HCT116 (cell line): ENCODE results near the gene CCDC137. TPM values are rescaled to one million over a fixed set of nuclear protein-coding genes. Genes with fewer than 3 reads are reported as not detected.
A peak's percentile ranks its signal among the peaks of the same experiment; 100 is the strongest.

Experiments used
- ATAC-seq: fragments of 200-7000 bp; cut with Tn5 transposase; 2 replicates; pipeline ENCODE4 v1.9.1; 2020; ENCODE audit warnings: mild to moderate bottlenecking, moderate library complexity
- BruUV-seq: library from RNA; stranded (reverse); fragments of 400-500 nt; replicated peaks from 2 replicates; lab custom pipeline; 2021; lab: Mats Ljungman, UMichigan
- CTCF ChIA-PET: fragments of 300-600 bp; sonication (Branson Sonifier 250); formaldehyde crosslinking; loops from one replicate; lab custom pipeline; 2021; ENCODE audit warnings: antibody characterized with exemption; lab: Charles Lee
- POLR2A ChIA-PET: fragments of 300-600, 350-600 bp; sonication (Branson Sonifier 250); formaldehyde crosslinking; loops from one replicate; lab custom pipeline; 2021; ENCODE audit warnings: antibody characterized with exemption; lab: Charles Lee
- RAD21 ChIA-PET, 2 experiments: fragments of 300-600 bp; sonication (Branson Sonifier 250); formaldehyde crosslinking; loops; one replicate each; lab custom pipeline; 2023; ENCODE audit warnings: low total read pairs in 2 of 2; ENCODE audit not compliant: uncharacterized antibody in 2 of 2, unreplicated experiment in 2 of 2, low non-redundant PET in 1 of 2; lab: Charles Lee
- DNase-seq: peaks from one replicate; pipeline ENCODE4 v3.0.0-alpha.2; 2010; ENCODE audit warnings: low read depth, low spot score
- H2AFZ ChIP-seq: fragments of 200-600 bp; shearing (Covaris generic), sonication (generic); 2 replicates; pipeline ENCODE4 v1.6.1; 2017; ENCODE audit warnings: low read depth, mixed run types, mixed read lengths, antibody characterized with exemption, low read length; ENCODE audit not compliant: poor library complexity, severe bottlenecking
- H3K27ac ChIP-seq: 2 replicates; pipeline ENCODE4 v1.5.1; 2012; ENCODE audit warnings: low read depth, low read length
- H3K27me3 ChIP-seq: fragments of 200-600 bp; sonication (generic); 2 replicates; pipeline ENCODE4 v1.6.1; 2016; ENCODE audit warnings: mixed run types, low read length, mixed read lengths; ENCODE audit not compliant: insufficient read depth
- H3K36me3 ChIP-seq, 2 experiments: fragments of 200-500 bp in 1 of 2; fragments of 200-600 bp in 1 of 2; sonication (Bioruptor generic) in 1 of 2; sonication (generic) in 1 of 2; 2 replicates each; pipeline versions ENCODE4 v1.5.1 to v1.6.1; 2014 to 2016; ENCODE audit warnings: low read length in 2 of 2, inconsistent platforms in 1 of 2, mixed read lengths in 1 of 2, mixed run types in 1 of 2; ENCODE audit not compliant: insufficient read depth in 2 of 2, control insufficient read depth in 1 of 2
- H3K4me1 ChIP-seq, 2 experiments: fragments of 200-600 bp in 1 of 2; sonication (generic) in 1 of 2; 2 replicates each; pipeline versions ENCODE4 v1.5.1 to v1.6.1; 2012 to 2017; ENCODE audit warnings: low read length in 2 of 2, inconsistent platforms in 1 of 2, mild to moderate bottlenecking in 1 of 2, mixed read lengths in 1 of 2, mixed run types in 1 of 2, moderate library complexity in 1 of 2; ENCODE audit not compliant: insufficient read depth in 2 of 2, control insufficient read depth in 1 of 2
- H3K4me2 ChIP-seq: fragments of 200-600 bp; sonication (generic); 2 replicates; pipeline ENCODE4 v1.6.1; 2017; ENCODE audit warnings: mixed run types, low read length, mixed read lengths
- H3K4me3 ChIP-seq, 2 experiments: fragments of 200-600 bp in 1 of 2; sonication (generic) in 1 of 2; replicated peaks in 1 of 2; 2 replicates each; pipeline ENCODE4 v1.5.1; 2011 to 2016; ENCODE audit warnings: low read length in 2 of 2, control low read depth in 1 of 2, low read depth in 1 of 2, mild to moderate bottlenecking in 1 of 2, mixed read lengths in 1 of 2, mixed run types in 1 of 2
- H3K79me2 ChIP-seq: fragments of 200-600 bp; sonication (generic); 2 replicates; pipeline ENCODE4 v1.6.1; 2017; ENCODE audit warnings: mild to moderate bottlenecking, mixed run types, low read length, moderate library complexity, mixed read lengths; ENCODE audit not compliant: insufficient read depth
- H3K9ac ChIP-seq: fragments of 200-600 bp; sonication (generic); 2 replicates; pipeline ENCODE4 v1.6.1; 2016; ENCODE audit warnings: low read length, mixed read lengths
- H3K9me2 ChIP-seq: fragments of 200-600 bp; sonication (generic), shearing (Covaris generic); 2 replicates; pipeline ENCODE4 v1.6.1; 2017; ENCODE audit warnings: mixed run types, mild to moderate bottlenecking, moderate library complexity; ENCODE audit not compliant: insufficient read depth
- H3K9me3 ChIP-seq, 2 experiments: fragments of 200-500 bp in 1 of 2; fragments of 200-600 bp in 1 of 2; sonication (Bioruptor generic) in 1 of 2; sonication (generic) in 1 of 2; 2 replicates each; pipeline ENCODE4 v1.6.1; 2014 to 2017; ENCODE audit warnings: low read length in 2 of 2, mixed read lengths in 2 of 2, inconsistent platforms in 1 of 2, low read depth in 1 of 2, mild to moderate bottlenecking in 1 of 2, mixed run types in 1 of 2, moderate library complexity in 1 of 2; ENCODE audit not compliant: control insufficient read depth in 1 of 2, insufficient read depth in 1 of 2
- H4K20me1 ChIP-seq: fragments of 200-600 bp; sonication (generic), shearing (Covaris generic); 2 replicates; pipeline ENCODE4 v1.6.1; 2017; ENCODE audit warnings: mixed run types, mild to moderate bottlenecking, moderate library complexity; ENCODE audit not compliant: insufficient read depth
- CBX3 ChIP-seq: IDR thresholded peaks from 2 replicates; pipeline ENCODE4 v1.6.1; 2012; ENCODE audit warnings: low read depth
- EGR1 ChIP-seq: IDR thresholded peaks from 2 replicates; pipeline ENCODE4 v1.6.1; 2012; ENCODE audit warnings: low read depth
- EZH2 ChIP-seq: fragments of 200-600 bp; sonication (generic); IDR thresholded peaks from 2 replicates; pipeline ENCODE4 v1.6.1; 2017; ENCODE audit warnings: antibody characterized with exemption, mixed run types
- FOSL1 ChIP-seq: IDR thresholded peaks from 2 replicates; pipeline ENCODE4 v1.6.1; 2012; ENCODE audit warnings: low read depth
- JUND ChIP-seq: IDR thresholded peaks from 2 replicates; pipeline ENCODE4 v1.6.1; 2012
- SP1 ChIP-seq: IDR thresholded peaks from 2 replicates; pipeline ENCODE4 v1.6.1; 2012; ENCODE audit warnings: low read depth
- YY1 ChIP-seq: IDR thresholded peaks from 2 replicates; pipeline ENCODE4 v1.6.1; 2011; ENCODE audit warnings: low read length, low read depth, moderate library complexity, mild to moderate bottlenecking; ENCODE audit not compliant: insufficient replicate concordance; ENCODE audit errors: extremely low read depth
- intact Hi-C: fragments of 100-400 bp; cut with micrococcal nuclease; formaldehyde crosslinking; loops from 2 replicates; pipeline ENCODE4 v1.10.0; 2022
- total RNA-seq: library from RNA; stranded (reverse); gene quantifications from one replicate; pipeline ENCODE4 v1.2.1, GENCODE V29; 2021; ENCODE audit not compliant: unreplicated experiment
- TF ChIP-seq, protein P1 (sequence below): IDR thresholded peaks from 2 replicates; pipeline ENCODE4 v1.6.1; 2011; ENCODE audit warnings: mild to moderate bottlenecking, low read length, moderate library complexity; ENCODE audit not compliant: insufficient replicate concordance; ENCODE audit errors: extremely low read depth

The CCDC137 gene
- total RNA-seq, 1 experiment from 2014 or later = 77.5 TPM

DNA sequence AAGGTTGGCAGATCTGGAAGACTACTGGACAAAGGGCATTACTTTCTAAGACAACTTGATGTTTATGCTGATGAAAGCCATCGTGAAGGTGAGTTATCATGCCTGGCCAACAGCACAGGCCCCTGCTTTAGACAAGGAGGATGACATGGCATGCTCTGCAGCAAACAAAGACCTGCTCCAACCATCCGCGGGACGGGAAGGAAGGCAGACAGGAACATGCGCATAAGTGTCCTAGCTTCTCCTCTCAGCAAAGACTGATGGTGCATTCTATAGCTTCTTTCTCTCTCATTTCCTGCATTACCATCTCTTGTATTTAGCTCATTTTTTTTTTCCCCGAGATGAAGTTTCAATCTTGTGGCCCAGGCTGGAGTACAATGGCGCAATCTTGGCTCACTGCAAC is 35.1 kb upstream of the CCDC137 start:
- no TSS peak for BruUV-seq
- DNase-seq = no peak
- no peak for TF ChIP-seq YY1
- TF ChIP-seq, all 23 proteins: peak for 0
- no peak overlapping the region for H3K9ac ChIP-seq
- H3K27me3 ChIP-seq = no peaks in the 10 kb centered on the region
- H4K20me1 ChIP-seq = peaks cover 13% of the 10 kb centered on the region; the same call in 1 of the 2 replicates
- H3K27ac ChIP-seq = no peak overlapping the region
- RAD21 ChIA-PET = no interaction called here
- H3K79me2 ChIP-seq = peaks cover 98% of the 10 kb centered on the region
- CTCF ChIA-PET = interaction anchor here (0.7 kb wide), 1 partner anchor 37 kb away, joined by 3 read pairs; no protein-coding TSS in a partner anchor
- intact Hi-C loops = no loop called here
- peaks cover 26 to 38% of the 10 kb centered on the region in 2 experiments; a peak in 3 of 4 replicates for H3K36me3 ChIP-seq
- H3K9me2 ChIP-seq = no peaks in the 10 kb centered on the region
- no peak overlapping the region for H3K4me2 ChIP-seq
- H2AFZ ChIP-seq = no peak overlapping the region
- no peak overlapping the region for H3K4me3 ChIP-seq
- POLR2A ChIA-PET = interaction anchor here (0.8 kb wide), 1 partner anchor 79 kb away, joined by 3 read pairs; the partner anchor contains the start of gene FAAP100
- H3K4me1 ChIP-seq = peaks cover 12 to 17% of the 10 kb centered on the region in 2 experiments
- no peaks in the 10 kb centered on the region for H3K9me3 ChIP-seq
- ATAC-seq = no peak

DNA sequence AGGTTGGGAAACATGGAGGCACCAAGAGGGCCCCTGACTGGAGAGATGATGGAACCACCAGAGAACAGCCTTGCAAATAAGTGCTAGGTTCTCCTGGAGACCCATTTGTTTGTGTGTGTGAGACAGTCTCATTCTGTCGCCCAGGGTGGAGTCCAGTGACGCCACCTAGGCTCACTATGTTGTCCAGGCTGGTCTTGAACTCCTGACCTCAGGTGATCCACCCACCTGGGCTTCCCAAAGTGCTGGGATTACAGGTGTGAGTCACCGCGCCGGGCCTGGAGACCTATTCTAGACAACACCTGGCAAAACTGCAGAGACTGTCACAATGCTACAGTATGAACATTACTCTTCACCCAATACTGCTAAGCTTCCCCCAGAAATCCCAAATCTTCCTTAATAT is 31.1 kb upstream of the CCDC137 start:
- Histone ChIP-seq H3K27ac (peak overlapping the region; percentile 83), H3K9me2 (no peaks in the 10 kb centered on the region), H3K9me3 (no peaks in the 10 kb centered on the region), H3K36me3 (peaks cover 3 to 4% of the 10 kb centered on the region in 2 experiments; a peak in 1 of 4 replicates), H3K79me2 (peaks cover 63% of the 10 kb centered on the region), H3K4me3 (peak overlapping the region; percentile 74 to 94), H2AFZ (no peak overlapping the region), H3K4me1 (peaks cover 12 to 26% of the 10 kb centered on the region in 2 experiments), H3K27me3 (no peaks in the 10 kb centered on the region), H3K9ac (peak overlapping the region; percentile 97), H4K20me1 (peaks cover 14% of the 10 kb centered on the region; the same call in 1 of the 2 replicates), H3K4me2 (peak overlapping the region; percentile 80)
- TF ChIP-seq EZH2 = no peak
- TF ChIP-seq EGR1 = peak; percentile 76
- TF ChIP-seq, protein P1, sequence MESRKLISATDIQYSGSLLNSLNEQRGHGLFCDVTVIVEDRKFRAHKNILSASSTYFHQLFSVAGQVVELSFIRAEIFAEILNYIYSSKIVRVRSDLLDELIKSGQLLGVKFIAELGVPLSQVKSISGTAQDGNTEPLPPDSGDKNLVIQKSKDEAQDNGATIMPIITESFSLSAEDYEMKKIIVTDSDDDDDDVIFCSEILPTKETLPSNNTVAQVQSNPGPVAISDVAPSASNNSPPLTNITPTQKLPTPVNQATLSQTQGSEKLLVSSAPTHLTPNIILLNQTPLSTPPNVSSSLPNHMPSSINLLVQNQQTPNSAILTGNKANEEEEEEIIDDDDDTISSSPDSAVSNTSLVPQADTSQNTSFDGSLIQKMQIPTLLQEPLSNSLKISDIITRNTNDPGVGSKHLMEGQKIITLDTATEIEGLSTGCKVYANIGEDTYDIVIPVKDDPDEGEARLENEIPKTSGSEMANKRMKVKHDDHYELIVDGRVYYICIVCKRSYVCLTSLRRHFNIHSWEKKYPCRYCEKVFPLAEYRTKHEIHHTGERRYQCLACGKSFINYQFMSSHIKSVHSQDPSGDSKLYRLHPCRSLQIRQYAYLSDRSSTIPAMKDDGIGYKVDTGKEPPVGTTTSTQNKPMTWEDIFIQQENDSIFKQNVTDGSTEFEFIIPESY = no peak
- peak; percentile 40; the same call in 1 of the 2 replicates for TF ChIP-seq CBX3
- TF ChIP-seq FOSL1 = peak; percentile 47
- peak; percentile 55 for TF ChIP-seq JUND
- TF ChIP-seq SP1 = peak; percentile 47; the same call in 1 of the 2 replicates
- intact Hi-C loops = no loop called here
- BruUV-seq = TSS peak; percentile 76
- ATAC-seq = peak; percentile 53
- ChIA-PET POLR2A (no interaction called here), CTCF (no interaction called here), RAD21 (no interaction called here)
- peak; percentile 51 for DNase-seq
